ENCODE results near the gene PKIB. TPM values are rescaled to one million over a fixed set of nuclear protein-coding genes. Genes with fewer than 3 reads are reported as not detected.
"Not testable (repeated sequence)": the region's sequence is repeated elsewhere in the genome, so short reads cannot be mapped to it uniquely, and the experiment has no call there.

The PKIB gene
- total RNA-seq, 1 experiment from 2014 or later = 0.72 TPM

- no peak for DNase-seq (ENCODE audit: low read depth)
Observed at GRCh38 chr6:122620902-122621301, 10.7 kb downstream of the PKIB start.

- DNase-seq (ENCODE audit: low read depth) = no peak
Observed at GRCh38 chr6:122621638-122622037, 11.4 kb downstream of the PKIB start.

- no peak for DNase-seq (ENCODE audit: low read depth)
Observed at GRCh38 chr6:122622479-122622878, 12.3 kb downstream of the PKIB start.

DNA sequence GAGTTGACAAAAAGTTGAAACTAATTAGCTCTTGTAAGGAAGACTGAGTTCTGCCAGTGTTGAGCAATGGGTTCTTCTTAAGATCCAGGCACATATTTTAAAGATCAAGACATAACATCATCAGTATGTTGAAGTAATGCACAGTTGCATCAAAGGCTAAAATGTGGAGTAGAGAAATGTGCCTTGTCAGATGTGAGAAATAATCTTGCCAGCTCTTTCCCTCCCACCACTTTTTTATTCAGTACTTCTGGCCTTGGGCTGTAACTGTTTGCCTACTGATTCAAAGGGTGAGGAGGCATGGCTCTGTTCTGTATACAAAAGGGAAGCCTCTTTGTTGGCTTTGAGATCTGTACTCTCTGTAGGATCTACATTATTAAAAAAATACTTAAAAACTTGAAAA lies 13.1 kb downstream of the PKIB start:
- DNase-seq (ENCODE audit: low read depth) = no peak

- no peak for DNase-seq (ENCODE audit: low read depth)
Observed at GRCh38 chr6:122624853-122625252, 14.6 kb downstream of the PKIB start.

DNA sequence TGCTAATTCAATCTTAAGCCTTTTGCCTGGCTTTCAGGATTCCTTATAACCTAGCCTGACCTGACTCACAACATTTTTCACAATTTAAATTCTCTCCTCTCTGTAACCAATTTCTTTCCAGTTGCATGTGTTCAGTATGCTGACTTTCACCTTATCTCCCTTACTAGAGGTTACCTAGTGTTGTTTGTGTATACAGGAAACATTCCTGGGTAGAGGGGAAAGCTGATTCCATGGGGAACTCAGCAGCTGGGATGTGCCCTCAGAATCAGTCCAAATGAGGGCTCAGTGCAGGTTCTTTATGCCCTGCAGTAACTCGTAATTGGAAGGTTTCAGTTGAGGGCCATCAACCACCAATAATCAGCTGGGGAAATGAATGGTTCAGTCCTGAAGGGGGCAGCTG lies 18.5 kb downstream of the PKIB start:
- DNase-seq (ENCODE audit: low read depth) = no peak

DNA sequence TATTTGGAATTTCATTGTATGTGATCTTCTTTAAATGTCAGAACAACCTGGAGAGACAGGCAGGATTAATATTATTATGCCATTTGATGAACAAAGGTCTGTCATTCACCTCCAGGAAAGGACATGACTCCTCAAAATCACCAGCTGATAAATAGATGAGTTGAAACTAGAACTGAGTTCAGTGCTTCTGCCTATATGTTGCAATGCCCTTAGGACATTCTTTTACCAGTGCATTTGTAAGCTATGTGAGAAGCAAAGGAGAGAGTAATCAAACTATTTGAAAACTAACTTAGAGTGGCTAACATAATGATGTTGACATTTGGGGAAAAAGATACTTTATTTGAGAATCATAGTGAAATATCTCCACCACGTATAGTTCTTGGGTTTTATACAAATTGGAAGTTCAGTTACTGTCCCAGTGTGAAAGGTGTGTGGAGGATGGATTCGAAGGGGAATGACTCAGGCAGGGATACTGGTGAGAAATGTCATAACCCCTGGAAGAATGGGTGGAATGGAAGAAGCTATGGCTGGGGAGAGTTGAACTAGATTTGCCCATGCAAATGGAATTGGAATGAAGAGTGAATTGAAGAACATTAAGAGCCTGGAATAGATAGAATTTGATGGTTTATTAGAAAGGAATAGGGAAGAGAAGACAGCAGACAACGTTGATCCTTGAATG lies 21.5 kb downstream of the PKIB start:
- no peak for DNase-seq (ENCODE audit: low read depth)

- no peak for DNase-seq (ENCODE audit: low read depth)
Observed at GRCh38 chr6:122640366-122640765, 30.2 kb downstream of the PKIB start.

GRCh38 chr6:122641819-122642218 lies 31.6 kb downstream of the PKIB start:
- DNase-seq (ENCODE audit: low read depth) = no peak

- DNase-seq (ENCODE audit: low read depth) = not testable (repeated sequence)
Observed at GRCh38 chr6:122642604-122643003, 32.4 kb downstream of the PKIB start.

- DNase-seq (ENCODE audit: low read depth) = no peak
Observed at GRCh38 chr6:122645256-122645655, 35.1 kb downstream of the PKIB start.

- DNase-seq (ENCODE audit: low read depth) = no peak
Observed at GRCh38 chr6:122647765-122648164, 37.6 kb downstream of the PKIB start.

DNA sequence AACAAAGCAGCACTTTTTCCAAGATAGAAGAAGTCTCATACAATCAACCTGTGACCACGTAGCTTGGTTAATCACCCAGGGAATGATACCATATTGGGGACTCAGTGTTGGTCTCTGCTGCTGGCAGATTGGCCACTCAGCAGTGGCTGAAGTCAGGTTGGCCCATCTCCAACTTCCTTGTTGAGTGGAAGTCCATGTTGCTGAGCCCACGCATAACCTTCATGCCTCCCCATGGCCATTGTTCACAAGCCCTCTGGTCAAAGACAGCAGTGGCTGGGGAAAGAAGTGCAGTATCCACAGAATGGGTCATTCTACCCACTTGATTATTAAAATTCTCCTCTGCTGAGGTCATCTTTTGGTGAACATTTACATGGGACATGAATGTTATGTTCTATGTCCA lies 38.5 kb downstream of the PKIB start:
- DNase-seq (ENCODE audit: low read depth) = no peak

- DNase-seq (ENCODE audit: low read depth) = no peak
Observed at GRCh38 chr6:122649701-122650100, 39.5 kb downstream of the PKIB start.

GRCh38 chr6:122650403-122650802 lies 40.2 kb downstream of the PKIB start:
- no peak for DNase-seq (ENCODE audit: low read depth)

DNA sequence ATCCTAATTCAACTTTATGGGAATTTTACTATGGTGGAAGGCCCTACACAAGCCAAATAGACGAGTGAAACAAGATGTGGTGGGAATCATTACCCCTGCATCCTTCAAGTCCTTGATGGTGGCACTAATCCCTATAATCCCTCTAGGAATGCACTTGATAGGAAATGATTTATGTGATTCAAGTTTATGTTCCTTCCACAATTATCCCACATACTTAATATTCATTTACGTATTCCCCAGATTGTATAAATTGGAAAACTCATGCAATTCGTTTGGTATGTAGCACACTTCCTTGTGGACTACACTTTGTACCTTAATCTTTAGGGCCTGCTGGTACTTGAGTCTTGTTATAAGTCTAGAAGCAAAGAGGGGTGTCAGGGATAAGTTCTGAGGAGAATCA lies 40.8 kb downstream of the PKIB start:
- no peak for DNase-seq (ENCODE audit: low read depth)

GRCh38 chr6:122651604-122652003 lies 41.4 kb downstream of the PKIB start:
- no peak for DNase-seq (ENCODE audit: low read depth)

- no peak for DNase-seq (ENCODE audit: low read depth)
Observed at GRCh38 chr6:122652431-122652830, 42.2 kb downstream of the PKIB start.

DNA sequence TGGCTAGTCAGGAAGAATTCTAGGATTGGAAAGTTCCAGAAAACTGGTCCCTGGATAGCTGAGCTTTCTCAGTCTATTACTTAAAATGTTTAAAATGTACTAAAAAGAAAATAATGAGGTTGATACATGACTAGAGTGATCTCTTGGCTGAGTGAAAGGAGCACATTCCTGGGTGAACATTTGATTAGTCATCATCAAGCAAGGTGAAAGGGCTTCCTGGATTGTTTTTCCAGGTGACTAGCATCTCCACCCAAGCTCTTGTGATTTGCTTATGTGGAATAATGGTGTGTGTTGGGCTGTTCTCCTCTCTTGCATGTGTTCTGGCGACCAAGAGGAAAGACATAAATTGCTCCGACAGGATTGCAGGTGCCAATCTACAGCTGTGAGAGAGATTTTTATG lies 42.9 kb downstream of the PKIB start:
- DNase-seq (ENCODE audit: low read depth) = no peak

DNA sequence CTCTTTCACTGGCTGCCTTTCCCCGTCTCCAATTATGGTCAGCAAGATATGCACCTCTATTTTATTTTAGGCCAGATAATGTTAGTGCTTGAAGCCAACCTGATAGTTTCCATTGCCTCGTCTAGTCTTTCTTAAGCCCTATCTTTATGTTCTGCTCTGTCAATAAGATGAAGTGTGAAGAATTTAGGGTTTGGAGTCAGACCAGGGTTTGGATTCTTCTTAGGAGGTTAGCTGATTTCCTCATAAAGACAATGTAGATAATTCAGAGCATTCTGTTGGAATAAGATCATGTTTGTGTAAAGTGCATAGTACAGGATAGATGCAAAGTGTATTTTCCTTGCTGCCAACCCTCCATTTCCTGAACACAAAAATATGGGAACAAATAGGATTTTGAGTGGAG lies 43.8 kb downstream of the PKIB start:
- DNase-seq (ENCODE audit: low read depth) = no peak

DNA sequence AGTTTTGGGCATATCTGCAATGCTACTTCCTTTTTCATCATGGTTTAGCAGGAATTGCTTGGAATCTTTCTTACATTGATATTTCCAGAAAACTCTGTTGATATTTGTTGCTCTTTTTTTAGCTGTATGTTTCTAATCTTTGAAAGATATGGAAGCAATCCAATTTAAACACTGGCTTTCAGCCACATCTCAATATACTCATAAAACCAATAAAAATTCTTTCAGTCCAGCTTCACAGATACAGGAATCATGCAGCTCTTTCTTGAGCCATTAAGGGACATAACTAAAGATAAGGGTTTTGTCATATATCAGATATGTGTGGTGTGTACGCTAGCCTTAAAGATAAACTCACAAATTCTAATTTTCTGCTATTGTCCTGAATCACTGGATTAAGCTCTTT lies 47.4 kb downstream of the PKIB start:
- no peak for DNase-seq (ENCODE audit: low read depth)

DNA sequence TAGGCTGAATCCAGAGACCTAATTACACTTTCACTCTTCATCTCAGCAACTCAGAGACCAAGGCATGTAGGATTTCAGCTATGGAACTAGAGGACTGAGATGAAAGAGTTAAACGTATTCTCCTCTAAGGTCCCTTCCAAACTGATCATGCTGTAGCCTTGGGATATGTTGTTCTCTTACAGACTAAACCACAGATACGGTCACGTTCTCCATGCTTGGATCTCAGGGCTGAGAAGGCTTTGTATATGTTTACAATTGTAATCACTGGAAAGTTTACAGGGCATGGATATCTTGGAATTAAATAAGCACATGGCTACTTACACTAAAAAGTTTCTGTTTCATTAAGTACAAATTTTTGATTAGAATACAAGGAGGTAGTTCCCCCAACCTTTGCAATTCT lies 50.1 kb downstream of the PKIB start:
- DNase-seq (ENCODE audit: low read depth) = no peak

GRCh38 chr6:122663981-122664380 lies 53.8 kb downstream of the PKIB start:
- no peak for DNase-seq (ENCODE audit: low read depth)

- no peak for DNase-seq (ENCODE audit: low read depth)
Observed at GRCh38 chr6:122665929-122666328, 55.7 kb downstream of the PKIB start.

Measured in RPMI7951 (cell line).